ENCODE data around the gene TOMT.

TOMT gene

GRCh38 chr11:72070491-72070890 lies 35.2 kb upstream of the TOMT start:
- Histone ChIP-seq H3K27me3 (ENCODE audit: low read depth, low read length) (no peaks in the 10 kb centered on the region), H3K9ac (ENCODE audit: low read length) (no peak overlapping the region), H3K36me3 (replicated peaks; ENCODE audit: low read depth, low read length) (peaks cover 14% of the 10 kb centered on the region), H3K27ac (ENCODE audit: low read length) (no peak overlapping the region), H3K79me2 (ENCODE audit: low read length) (peaks cover 66% of the 10 kb centered on the region), H3K4me2 (ENCODE audit: low read length) (no peak overlapping the region), H3K4me1 (ENCODE audit: low read length) (peaks cover 17% of the 10 kb centered on the region), H3K4me3 (ENCODE audit: low read length) (no peak overlapping the region), H3K9me3 (ENCODE audit: insufficient read depth, low read length) (no peaks in the 10 kb centered on the region), H4K20me1 (ENCODE audit: insufficient read depth, low read length) (peaks cover 39% of the 10 kb centered on the region), H2AFZ (ENCODE audit: low read depth, low read length) (no peak overlapping the region)
- TF ChIP-seq CTCF (IDR thresholded peaks at IDR 0.05; ENCODE audit: low read depth, low read length), result no peak
- no peak for TF ChIP-seq EZH2phosphoT487 (IDR thresholded peaks at IDR 0.05; ENCODE audit: low read depth)

DNA sequence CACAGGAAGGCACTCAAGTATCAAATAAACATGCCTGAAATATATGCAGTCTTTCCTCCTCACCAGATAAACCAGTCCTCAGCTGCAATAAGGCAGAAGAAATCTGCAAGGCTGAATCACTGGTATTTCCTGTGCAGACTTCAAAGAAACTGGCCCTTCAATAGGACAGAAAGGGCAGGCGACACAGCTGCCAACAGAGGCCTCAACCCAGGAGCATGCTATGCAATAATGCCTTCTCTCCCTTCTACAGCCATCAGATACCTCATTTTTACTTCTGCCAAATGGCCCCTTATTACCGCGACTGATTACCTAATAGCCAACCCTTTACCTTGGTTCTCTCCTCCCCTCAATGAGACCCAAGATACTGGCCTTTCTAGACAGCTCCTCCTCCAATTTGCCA lies 33.4 kb upstream of the TOMT start:
- peaks cover 82% of the 10 kb centered on the region for H3K79me2 ChIP-seq (ENCODE audit: low read length)
- no peaks in the 10 kb centered on the region for H3K27me3 ChIP-seq (ENCODE audit: low read depth, low read length)
- peaks cover 23% of the 10 kb centered on the region for H3K4me1 ChIP-seq (ENCODE audit: low read length)
- H3K4me2 ChIP-seq (ENCODE audit: low read length), result no peak overlapping the region
- peaks cover 39% of the 10 kb centered on the region for H4K20me1 ChIP-seq (ENCODE audit: insufficient read depth, low read length)
- no peak overlapping the region for H3K9ac ChIP-seq (ENCODE audit: low read length)
- H3K36me3 ChIP-seq (replicated peaks; ENCODE audit: low read depth, low read length), result peaks cover 16% of the 10 kb centered on the region
- TF ChIP-seq EZH2phosphoT487 (IDR thresholded peaks at IDR 0.05; ENCODE audit: low read depth), result no peak
- no peak for TF ChIP-seq CTCF (IDR thresholded peaks at IDR 0.05; ENCODE audit: low read depth, low read length)
- H2AFZ ChIP-seq (ENCODE audit: low read depth, low read length), result no peak overlapping the region
- H3K9me3 ChIP-seq (ENCODE audit: insufficient read depth, low read length), result no peaks in the 10 kb centered on the region
- no peak overlapping the region for H3K27ac ChIP-seq (ENCODE audit: low read length)
- H3K4me3 ChIP-seq (ENCODE audit: low read length), result no peak overlapping the region

DNA sequence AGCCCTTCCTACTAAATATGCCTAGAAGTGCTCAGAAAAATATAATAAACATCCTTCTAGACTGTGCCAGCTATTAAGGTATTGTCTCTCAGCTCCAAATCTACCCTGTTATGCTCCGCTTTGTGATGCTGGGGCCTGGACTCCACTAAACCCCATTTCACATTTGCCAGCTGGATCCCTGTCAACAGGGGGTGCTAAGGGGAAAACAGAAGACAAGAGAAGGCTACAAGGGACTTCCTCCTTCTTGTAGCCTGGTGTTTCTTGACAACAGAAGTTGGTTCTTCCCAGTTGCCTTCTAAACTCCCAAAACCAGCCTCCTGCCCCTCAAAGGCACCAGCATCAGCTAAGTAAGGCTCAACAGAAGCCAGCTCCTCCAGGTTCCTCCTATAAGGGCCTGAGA lies 30.6 kb upstream of the TOMT start:
- Histone ChIP-seq H4K20me1 (ENCODE audit: insufficient read depth, low read length) (peaks cover 24% of the 10 kb centered on the region), H3K4me1 (ENCODE audit: low read length) (peaks cover 25% of the 10 kb centered on the region), H2AFZ (ENCODE audit: low read depth, low read length) (no peak overlapping the region), H3K36me3 (replicated peaks; ENCODE audit: low read depth, low read length) (peaks cover 7% of the 10 kb centered on the region), H3K27ac (ENCODE audit: low read length) (no peak overlapping the region), H3K9me3 (ENCODE audit: insufficient read depth, low read length) (no peaks in the 10 kb centered on the region), H3K27me3 (ENCODE audit: low read depth, low read length) (no peaks in the 10 kb centered on the region), H3K79me2 (ENCODE audit: low read length) (peaks cover 94% of the 10 kb centered on the region), H3K4me2 (ENCODE audit: low read length) (no peak overlapping the region), H3K9ac (ENCODE audit: low read length) (no peak overlapping the region), H3K4me3 (ENCODE audit: low read length) (no peak overlapping the region)
- no peak for TF ChIP-seq EZH2phosphoT487 (IDR thresholded peaks at IDR 0.05; ENCODE audit: low read depth)
- no peak; the same call in 1 of the 2 replicates for TF ChIP-seq CTCF (IDR thresholded peaks at IDR 0.05; ENCODE audit: low read depth, low read length)

DNA sequence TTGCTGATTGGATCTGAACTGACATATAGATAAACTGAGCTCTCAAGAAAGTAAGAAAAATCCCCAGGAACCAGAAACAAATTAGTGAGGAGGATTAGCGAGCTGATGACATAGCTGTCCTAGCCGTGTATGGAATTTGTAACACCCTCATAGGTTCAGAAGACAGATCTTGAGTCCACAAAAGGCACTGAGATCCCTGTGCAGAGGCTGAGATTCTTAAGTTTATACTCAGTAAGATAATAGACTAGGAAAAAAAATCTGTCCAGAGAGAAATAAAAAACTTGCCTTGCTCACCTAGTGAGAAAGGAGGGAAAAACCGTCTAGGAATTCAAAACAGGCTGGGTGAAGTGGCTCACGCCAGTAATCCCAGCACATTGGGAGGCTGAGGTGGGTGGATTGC lies 30.0 kb upstream of the TOMT start:
- Histone ChIP-seq H2AFZ (ENCODE audit: low read depth, low read length) (no peak overlapping the region), H3K79me2 (ENCODE audit: low read length) (peaks cover 88% of the 10 kb centered on the region), H3K4me3 (ENCODE audit: low read length) (no peak overlapping the region), H3K4me1 (ENCODE audit: low read length) (peaks cover 22% of the 10 kb centered on the region), H3K9me3 (ENCODE audit: insufficient read depth, low read length) (no peaks in the 10 kb centered on the region), H3K27ac (ENCODE audit: low read length) (no peak overlapping the region), H3K9ac (ENCODE audit: low read length) (no peak overlapping the region), H3K27me3 (ENCODE audit: low read depth, low read length) (no peaks in the 10 kb centered on the region), H3K36me3 (replicated peaks; ENCODE audit: low read depth, low read length) (peaks cover 7% of the 10 kb centered on the region), H4K20me1 (ENCODE audit: insufficient read depth, low read length) (peaks cover 17% of the 10 kb centered on the region), H3K4me2 (ENCODE audit: low read length) (no peak overlapping the region)
- no peak for TF ChIP-seq CTCF (IDR thresholded peaks at IDR 0.05; ENCODE audit: low read depth, low read length)
- no peak for TF ChIP-seq EZH2phosphoT487 (IDR thresholded peaks at IDR 0.05; ENCODE audit: low read depth)

Measured in OCI-LY3 (cell line).